COLO668 (cell line): ENCODE data around the gene TLE5.

Source experiments
- DNase-seq: peaks from one replicate; lab custom pipeline; 2025; ENCODE audit not compliant: unreplicated experiment; lab: John Stamatoyannopoulos, UW

The TLE5 gene, protein sequence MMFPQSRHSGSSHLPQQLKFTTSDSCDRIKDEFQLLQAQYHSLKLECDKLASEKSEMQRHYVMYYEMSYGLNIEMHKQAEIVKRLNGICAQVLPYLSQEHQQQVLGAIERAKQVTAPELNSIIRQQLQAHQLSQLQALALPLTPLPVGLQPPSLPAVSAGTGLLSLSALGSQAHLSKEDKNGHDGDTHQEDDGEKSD

DNA sequence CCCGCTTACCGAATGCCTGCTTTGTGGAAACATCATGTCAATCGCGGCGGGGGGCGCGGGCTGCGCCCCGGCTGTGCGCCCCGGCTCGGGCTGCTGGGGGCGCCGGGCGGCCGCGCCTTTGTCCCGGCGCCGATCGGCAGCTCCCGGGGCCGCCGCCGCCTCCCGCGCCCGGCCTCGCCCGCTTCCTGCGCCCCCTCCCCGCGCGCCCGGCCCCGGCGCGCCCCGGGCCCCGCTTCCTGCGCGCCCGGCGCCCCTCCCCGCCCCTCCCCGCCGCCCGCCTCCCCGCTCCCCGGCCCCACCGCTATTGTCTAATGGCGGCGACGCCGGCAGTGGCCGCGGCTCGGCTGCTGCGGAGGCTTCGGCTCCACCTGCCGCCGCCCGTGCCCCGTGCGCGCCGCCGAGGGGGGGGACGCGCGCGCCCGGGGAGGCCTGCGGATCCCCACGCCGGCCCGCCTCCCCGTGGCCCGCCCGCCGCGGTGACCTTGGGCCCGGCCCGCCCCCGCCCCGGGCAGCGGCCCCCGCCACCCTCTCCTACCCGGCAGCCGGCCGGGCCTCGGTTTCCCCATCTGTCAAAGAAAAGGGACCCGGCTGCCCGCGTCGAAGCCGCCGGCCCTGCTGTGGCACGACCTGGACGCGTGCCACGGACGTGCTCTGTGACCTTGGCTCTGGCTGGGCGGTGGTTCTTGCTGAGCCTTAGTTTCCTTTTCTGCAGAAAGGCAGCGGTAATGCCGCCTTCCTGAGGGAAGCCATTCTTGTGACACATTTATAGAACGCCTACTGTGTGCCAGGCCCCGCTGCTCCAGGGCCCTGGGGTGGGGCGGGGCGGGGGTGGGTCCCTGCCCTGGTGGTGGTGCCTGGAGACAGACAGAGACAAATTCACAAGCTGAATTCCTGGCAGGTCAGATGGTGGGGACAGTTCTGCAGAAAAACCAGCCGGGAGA lies at the start of gene TLE5:
TSS of gene TLE5 (minus strand) at position 331 of the 941 bp plus-strand sequence. CDS start at position 36, 295 bp downstream.
- peak; percentile 83 for DNase-seq

DNA sequence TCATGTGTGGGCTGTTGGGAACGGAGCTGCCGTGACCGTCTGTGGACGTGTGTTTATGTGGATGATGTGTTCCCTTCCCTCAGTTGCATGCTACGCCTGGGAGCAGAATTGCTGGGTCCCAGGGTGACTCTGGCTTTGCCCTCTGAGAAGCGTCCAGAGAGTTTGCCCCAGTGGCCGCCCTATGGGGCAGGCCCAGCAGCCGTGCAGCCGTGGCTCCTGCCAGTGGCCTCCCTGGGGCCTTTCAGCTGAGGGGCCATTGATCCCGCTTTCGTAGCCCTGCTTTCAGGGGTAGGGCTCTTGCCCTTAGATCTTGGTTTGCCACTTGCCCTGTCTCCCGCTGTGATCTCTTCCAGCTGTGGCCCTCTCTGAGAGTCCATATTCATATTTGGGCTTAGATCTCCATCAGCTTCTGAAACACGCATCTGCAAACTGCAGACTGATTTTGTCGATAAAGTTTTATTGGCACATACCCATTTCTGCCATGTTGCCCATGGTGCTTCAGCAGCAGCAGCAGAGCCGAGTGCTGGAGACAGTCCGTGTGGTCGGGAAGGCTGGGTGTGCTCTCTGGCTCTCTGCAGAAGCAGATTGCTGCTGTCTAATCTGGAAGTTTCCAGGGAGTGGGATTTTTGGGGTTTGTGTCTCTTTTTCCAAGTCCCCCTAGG lies 49.4 kb upstream of the TLE5 start:
- DNase-seq = no peak

DNA sequence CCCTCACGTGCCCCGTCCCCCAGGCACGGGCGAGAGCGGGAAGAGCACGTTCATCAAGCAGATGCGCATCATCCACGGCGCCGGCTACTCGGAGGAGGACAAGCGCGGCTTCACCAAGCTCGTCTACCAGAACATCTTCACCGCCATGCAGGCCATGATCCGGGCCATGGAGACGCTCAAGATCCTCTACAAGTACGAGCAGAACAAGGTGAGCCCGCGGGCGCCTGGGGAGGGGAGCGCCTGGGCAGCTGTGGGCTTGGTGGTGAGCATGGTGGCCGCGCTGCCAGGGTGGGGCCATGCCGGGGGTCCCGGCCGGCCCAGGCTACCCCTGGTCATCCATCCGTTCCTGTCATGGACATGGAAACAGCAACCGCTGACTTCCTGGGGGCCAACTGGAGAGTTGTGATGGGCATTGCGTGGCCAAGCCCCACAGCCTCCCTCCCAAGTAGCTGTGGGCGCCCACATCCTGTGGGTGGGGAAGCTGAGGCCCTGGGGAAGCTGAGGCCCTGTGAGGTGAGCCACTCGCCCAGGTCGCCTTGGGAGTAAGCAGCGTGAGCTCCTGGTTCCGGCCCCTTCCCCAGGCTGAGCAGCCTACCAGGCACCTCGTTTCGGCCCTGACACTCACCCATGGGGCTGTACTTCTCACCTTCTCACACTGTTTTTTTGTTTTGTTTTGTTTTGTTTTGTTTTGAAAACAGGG lies 48.0 kb upstream of the TLE5 start:
- no peak for DNase-seq

DNA sequence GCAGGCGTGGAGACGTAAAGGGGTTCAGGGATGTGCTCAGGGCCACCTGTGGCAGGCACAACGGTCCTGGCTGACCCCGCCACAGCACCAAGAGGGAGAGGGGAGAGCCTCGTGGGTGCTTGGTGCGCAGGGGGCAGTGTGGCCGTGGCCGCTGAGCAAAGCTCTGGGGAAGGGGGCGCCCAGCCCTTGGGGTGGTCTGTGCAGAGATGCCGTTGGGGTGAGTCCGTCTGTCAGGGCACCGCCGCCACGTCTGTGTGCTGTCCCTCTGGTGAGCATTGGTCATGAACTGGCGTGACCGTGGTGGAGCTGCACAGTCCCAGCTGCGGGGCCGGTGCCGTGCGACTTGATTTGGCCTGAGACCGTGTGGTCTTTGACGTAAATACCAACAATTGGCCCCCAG lies 47.2 kb upstream of the TLE5 start:
- no peak for DNase-seq

DNA sequence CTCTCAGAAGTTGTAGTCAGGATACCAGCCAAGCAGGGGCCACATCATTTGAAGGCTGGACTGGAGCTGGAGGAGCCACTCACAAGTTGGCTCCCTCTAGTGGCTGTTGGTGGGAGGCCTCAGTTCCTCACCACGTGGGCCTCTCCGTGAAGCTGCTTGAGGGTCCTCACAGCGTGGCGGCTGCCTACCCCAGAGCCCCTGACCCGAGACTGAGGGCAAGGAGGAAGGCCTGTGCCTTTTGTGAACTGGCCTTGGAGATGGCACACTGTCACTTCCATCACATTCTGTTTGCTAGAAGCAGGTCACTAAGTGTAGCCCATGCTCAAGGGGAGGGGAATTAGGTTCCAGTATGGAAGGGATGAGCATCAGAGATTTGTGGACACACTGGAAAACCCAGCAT lies 46.5 kb upstream of the TLE5 start:
- DNase-seq = peak; percentile 65

DNA sequence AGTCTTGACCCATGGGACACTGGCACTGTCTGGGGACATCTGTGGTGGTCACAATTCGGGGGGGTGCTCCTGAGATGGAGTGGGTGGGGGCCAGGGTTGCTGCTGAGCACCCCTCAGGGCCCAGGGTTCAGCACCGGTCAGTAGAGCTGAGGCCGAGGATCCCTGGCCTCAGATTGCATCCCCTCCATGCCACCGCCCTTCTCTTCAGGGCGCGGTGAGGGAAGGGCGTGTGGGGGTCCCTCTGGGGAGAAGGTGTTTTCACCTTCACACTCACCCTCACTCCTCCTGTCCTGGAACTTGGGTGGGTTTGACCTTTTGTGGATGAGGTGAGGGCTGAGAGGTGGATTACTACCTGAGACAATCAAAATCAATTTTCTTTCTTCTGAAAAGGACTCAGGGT lies 45.4 kb upstream of the TLE5 start:
- no peak for DNase-seq

DNA sequence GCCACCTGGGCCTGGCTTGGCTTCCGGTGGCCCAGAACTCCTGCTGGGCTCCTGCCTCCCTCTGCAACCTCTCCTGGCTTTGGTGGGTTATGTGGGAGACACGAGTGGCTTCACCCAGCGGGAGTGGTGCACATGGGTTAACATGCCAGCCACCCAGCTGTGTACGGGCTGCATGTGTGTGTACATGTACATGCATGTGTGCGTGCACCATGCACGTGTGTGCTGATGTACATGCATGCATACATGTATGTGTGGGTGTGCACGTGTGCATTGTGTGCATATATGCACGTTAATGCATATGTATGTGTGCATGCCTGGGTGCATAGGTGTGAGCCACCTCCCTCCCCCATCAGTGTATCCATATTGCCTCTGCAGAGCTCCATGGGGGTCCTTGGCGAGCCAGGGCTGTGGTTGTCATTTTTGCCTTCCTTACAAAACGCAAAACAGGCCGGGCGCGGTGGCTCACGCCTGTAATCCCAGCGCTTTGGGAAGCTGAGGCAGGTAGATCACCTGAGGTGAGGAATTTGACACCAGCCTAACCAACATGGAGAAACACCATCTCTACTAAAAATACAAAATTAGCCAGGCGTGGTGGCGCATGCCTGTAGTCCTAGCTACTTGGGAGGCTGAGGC lies 44.3 kb upstream of the TLE5 start:
- no peak for DNase-seq

DNA sequence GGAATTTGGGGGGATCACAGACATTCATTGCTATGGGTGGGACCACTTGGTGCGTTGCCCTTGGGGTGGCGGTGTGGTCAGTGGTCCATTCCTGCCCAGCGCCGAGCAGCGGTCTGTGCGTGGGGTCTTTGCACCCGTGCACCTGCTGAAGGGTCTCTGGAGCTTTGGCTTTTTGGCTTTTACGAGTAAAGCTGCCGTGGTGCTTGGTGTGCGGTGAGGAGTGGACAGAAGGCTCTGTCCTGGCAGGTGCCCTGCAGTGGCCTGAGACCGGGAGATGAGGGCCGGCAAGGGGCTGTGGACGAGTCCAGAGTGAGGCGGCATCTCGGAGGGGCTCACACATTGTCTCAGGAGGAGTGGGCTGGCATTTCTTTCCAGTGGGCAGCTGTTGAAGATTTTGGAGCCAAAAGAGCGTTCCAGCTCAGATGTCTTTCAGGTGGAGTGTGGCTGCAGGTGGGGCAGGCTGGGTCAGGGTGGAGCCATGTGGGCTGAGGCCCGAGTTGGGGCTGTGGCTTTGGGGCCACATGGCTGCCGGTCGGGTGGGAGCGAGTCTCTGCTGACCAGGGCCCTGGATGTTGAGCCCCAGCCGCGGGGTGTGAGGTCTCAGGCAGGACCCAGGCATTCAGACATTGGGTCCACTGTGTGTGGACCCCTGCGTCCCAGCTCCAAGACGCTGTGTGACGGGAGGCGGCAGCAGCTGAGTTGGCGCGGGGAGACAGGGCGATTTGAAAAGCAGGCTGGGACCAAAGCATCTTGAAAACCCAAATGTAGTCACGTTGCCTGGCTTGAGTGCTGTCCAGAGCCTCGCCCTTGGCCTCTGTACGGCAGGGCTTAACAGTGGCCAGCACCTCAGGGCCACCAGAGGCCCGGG lies 43.6 kb upstream of the TLE5 start:
- no peak for DNase-seq

DNA sequence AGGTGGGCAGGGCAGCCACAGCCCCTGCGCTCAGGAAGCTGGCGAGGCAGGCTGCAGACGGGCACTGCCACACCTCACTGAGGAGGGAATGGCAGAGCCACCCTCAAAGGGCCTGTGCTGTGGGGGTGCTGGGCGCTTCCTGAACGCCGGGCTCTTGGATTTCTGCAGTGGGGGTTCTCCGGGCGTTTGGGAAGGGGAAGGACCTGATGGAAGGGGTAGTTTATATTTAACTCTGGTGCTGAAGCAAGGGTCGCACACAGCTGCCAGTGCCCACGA lies 42.4 kb upstream of the TLE5 start:
- no peak for DNase-seq

DNA sequence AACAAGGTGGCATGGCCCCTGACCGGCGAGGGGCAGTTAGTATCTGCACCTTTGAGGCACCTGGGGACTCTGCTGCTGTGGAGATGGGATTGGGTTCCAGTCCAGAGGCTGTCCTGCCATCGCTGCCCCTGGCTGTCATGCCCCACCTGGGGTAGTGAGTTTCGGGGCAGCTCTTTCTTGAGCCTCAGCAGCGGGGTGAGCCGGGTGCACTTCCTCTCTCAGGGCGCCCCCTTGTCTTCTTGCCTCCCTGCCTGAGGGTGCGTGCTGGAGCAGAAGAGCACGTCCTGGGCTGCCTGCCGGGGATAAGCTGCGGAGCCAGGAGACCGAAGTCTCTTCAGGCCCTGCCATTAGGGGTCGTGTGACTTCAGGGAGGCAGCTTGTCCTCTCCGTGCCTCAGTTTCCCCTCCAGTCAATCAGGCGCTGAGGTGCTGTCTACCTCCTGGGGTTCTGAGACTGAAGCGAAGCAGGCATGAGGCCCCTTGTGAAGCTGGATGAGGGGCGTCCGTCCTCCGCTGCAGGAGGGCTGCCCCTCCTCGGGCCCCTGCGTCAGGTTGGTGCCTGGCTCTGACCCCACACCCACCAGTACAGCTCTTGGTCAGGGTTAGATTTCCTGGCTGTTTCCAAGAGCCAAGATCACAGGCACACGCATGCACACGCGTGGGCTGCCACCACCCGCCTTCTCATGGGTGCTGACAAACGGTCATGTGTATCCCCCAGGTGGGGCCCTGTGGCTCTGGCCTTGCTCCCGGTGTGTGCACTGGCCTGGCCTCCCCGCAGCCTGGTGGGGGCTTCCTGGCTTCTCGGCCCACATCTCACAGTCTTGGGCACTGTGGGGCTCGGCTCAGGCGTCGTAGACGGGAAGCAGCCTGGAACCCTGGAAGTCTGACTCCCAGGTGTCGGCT lies 40.2 kb upstream of the TLE5 start:
- no peak for DNase-seq

DNA sequence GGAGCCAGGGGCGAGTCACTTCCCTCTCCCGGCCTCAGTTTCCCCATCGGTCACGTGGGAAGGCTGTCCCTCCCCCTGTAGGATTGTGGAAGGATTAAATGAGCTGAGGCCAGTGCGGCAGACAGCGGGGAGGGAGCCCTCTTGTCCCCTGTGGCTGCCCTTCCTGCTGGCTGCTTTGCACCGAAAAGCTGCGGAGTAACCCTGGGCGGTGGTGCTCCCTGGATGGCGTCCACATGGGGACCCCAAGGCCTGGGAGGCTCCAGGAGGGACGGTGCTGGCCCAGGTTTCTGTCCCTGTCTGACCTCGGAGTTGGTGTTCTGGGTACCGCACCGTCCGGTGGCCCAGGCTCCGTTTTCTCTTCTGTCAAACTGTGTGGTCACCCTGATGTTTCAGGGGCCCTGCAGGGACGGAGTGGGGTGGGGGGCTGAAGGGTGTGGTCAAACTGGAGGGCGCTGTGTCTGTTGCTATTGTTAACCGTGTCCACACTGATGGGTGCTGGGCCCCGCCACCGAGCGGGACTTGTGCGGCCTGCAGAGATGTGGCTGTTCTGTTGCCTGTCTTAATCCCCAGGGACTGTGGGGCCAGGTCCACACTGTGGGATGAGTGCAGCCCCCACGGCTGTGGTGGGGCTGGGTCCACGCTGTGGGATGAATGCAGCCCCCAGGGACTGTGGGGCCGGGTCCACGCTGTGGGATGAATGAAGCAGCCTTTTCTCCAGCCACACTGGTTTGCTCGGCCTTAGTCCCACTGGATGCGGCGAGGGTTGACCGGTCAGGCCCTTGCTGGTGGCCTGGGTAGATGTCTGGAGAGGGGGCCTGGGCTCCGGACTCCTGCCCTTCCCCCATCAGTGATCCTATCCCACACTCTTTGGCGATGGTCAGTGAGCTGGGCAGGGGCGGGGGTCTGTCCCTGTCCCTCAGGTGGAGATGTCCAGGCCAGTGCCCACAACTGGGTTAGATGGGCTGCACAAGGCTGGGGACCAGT lies 38.7 kb upstream of the TLE5 start:
- no peak for DNase-seq

DNA sequence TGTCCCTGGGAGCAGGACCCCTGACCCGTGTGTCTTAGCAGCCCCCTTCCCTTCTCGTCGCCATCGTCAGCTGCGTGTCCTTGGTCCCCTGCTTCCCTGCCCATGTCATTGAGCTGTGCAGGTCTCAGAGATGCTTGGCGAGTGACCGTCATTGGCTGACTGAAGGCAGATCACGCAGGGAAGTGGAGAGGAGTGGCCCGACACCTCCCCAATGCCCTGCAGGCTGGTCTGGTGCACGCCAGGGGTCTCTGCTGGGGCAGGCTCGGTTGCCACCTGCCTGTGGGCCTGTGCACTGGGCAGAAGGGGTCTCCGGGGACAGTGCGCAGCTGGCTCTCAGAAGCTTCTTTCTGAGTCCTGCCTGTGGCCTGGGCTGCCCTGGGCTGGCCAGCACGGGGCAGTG lies 38.0 kb upstream of the TLE5 start:
- no peak for DNase-seq

DNA sequence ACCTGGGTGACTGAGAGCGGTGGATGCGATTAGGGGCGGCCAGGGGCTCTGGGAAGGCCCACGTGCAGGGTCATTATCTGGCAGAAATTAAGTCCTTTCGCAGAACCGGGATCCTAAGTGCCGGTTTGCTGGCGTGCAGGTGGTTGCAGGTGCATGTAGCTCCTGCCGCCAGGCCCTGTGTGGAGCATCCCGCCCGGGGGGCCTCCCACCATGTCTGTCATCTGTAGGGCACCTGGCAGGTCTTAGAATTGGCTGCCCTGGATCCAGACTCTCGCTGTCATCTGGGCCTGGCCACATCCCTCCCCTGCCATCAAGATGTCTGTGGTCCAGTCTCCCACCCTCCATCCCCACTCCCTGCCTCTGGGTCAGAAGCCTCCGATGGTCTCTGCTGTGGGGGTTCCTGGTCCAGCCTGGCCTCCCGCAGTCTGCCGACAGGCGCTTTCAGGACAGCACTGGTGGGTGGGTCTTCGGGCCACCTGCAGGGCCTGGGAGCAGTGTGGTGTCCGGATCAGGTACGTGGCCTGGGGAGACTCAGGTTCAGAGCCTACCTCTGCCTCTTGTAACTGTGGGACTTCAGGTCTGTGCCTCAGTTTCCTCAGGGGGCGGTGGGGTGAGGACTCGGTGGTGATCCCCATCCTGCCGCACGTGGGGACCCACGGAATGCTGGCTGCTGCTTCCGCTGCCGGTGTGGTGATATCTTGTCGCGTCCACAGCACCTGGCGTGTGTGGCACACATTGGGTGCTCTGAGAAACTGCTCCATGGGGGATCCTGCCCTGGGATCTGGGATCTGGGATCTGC lies 37.3 kb upstream of the TLE5 start:
- DNase-seq = peak; percentile 26

DNA sequence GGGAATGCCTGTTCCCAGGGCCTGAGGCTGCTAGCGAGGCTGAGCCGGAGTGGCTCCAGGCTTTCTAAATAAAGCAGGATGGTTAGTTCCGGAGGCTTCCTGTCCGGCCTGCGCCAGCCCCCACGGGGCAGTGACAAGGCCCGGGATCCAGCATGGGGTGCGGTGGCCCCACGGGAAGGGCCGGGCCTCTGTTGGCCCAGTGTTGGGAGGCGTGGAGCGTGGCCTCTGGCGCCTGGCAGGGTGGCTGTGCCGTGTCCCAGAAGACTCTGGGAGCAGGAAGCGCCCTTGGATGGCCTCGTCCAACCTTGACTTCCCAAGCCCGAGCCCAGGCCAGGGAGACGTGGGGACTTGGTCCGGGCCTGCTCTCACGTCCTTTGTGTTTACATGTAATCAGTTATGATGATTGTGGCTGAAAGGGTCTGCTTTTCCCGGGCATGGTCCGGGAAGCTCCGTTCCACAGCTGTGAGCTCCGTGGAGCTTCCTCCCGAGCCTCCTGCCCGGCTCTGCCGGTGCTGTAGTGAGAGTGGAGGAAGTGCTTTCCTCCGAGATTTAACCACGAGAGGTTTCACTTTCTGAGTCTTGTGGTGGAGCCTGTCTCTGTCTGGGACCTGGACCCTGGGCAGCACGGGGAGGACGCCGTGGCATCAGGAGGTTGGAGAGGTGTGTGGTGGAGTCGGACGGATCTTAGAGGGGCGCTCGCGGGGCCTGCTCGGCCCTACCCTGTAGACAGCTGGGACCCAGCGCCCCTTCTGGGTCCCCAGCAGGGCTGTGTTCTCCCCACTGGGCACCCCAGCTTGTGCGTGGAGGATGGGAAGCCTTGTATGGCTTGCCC lies 36.4 kb upstream of the TLE5 start:
- DNase-seq = peak; percentile 20

DNA sequence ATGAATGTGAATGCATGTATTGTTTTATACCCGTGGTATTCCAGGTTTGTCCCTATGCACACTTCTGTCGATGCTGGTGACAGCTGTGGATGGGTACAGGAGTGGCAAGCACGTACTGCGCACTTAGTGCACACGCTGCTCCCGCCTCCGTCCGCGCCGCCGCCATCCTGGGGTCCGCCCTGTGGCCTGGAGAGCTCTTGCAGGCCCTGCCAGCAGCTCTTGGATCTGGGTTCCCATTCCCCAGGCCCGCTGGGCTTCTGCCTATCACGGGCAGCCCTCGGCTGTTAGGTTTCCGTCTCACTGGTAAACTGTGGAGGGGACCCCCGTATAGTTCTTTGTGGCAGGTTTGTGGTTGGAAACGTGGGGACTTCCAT lies 35.8 kb upstream of the TLE5 start:
- DNase-seq = no peak

DNA sequence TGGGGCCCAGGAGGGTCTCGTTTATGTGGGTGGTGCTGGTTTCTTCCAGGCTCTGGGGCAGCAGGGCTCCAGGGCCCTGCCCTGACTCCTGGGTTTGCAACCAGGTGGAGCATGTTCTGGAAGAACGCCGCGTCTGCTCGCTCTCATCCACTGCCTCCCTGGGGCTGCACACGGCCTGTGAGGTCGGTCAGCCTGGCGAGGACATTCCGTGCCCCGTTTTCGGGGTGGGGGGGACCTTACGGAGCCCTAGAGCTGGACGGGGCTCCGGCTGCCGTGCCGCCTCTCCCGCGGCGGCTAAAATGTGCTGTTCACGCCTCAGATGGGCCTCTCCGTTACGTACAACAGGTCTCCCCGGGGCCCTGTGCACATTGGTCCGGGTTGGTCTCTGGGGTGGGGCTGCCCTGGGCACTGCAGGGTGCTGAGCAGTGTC lies 35.2 kb upstream of the TLE5 start:
- no peak for DNase-seq
